ENCODE measurements around the gene FATE1.

Gene FATE1

GRCh38 chrX:151704041-151704663 lies 11.7 kb upstream of the FATE1 start:
- DNase-seq, result no peak

- DNase-seq, result no peak
Measured at GRCh38 chrX:151708821-151709220, 7.0 kb upstream of the FATE1 start.

- no peak for DNase-seq
Measured at GRCh38 chrX:151710457-151710856, 5.4 kb upstream of the FATE1 start.

GRCh38 chrX:151711154-151711553 lies 4.7 kb upstream of the FATE1 start:
- DNase-seq, result no peak

GRCh38 chrX:151711787-151712186 lies 4.0 kb upstream of the FATE1 start:
- peak; percentile 15 for DNase-seq

GRCh38 chrX:151712253-151712652 lies 3.6 kb upstream of the FATE1 start:
- no peak for DNase-seq

- DNase-seq, result no peak
Measured at GRCh38 chrX:151713849-151714248, 2.0 kb upstream of the FATE1 start.

- no peak for DNase-seq
Measured at GRCh38 chrX:151714362-151714761, 1.5 kb upstream of the FATE1 start.

- no peak for DNase-seq
Measured at GRCh38 chrX:151722241-151722846, 6.5 kb downstream of the FATE1 start.

GRCh38 chrX:151723156-151723760 lies 7.4 kb downstream of the FATE1 start:
- no peak for DNase-seq

- DNase-seq, result no peak
Measured at GRCh38 chrX:151724563-151725337, 8.9 kb downstream of the FATE1 start.

- no peak for DNase-seq
Measured at GRCh38 chrX:151725338-151725614, 9.4 kb downstream of the FATE1 start.

GRCh38 chrX:151726751-151727150 lies 10.9 kb downstream of the FATE1 start:
- no peak for DNase-seq

GRCh38 chrX:151727346-151727745 lies 11.5 kb downstream of the FATE1 start:
- DNase-seq, result no peak

GRCh38 chrX:151729056-151729725 lies 13.4 kb downstream of the FATE1 start:
- DNase-seq, result no peak

GRCh38 chrX:151734446-151734845 lies 18.6 kb downstream of the FATE1 start, which contains the start of gene CNGA2:
TSS of gene CNGA2 (plus strand) at chrX:151734746. CDS start at chrX:151738484, 3,738 bp downstream.
- DNase-seq, result no peak

- no peak for DNase-seq
Measured at GRCh38 chrX:151735219-151735618, 19.4 kb downstream of the FATE1 start.

- DNase-seq, result no peak
Measured at GRCh38 chrX:151736685-151737084, 20.9 kb downstream of the FATE1 start.

GRCh38 chrX:151737494-151737893 lies 21.7 kb downstream of the FATE1 start:
- no peak for DNase-seq

GRCh38 chrX:151738751-151739150 lies 22.9 kb downstream of the FATE1 start:
- no peak for DNase-seq

GRCh38 chrX:151741606-151742005 lies 25.8 kb downstream of the FATE1 start:
- DNase-seq, result no peak

GRCh38 chrX:151742311-151742710 lies 26.5 kb downstream of the FATE1 start:
- no peak for DNase-seq

All from NCI-H187 treated with DMSO at 0.1 percent for 48 hours (cell line).